ENCODE results near the gene ZP3.
A peak's percentile ranks its signal among the peaks of the same experiment; 100 is the strongest.
"Not testable (repeated sequence)": the region's sequence is repeated elsewhere in the genome, so short reads cannot be mapped to it uniquely, and the experiment has no call there.

ZP3 gene

GRCh38 chr7:76443846-76444245 is 19.1 kb downstream of the ZP3 start:
- DNase-seq: not testable (repeated sequence)

- DNase-seq: not testable (repeated sequence)
Observed at GRCh38 chr7:76445577-76446008, 20.8 kb downstream of the ZP3 start.

GRCh38 chr7:76457017-76457416 is 32.3 kb downstream of the ZP3 start:
- not testable (repeated sequence) for DNase-seq

GRCh38 chr7:76458504-76458903 is 33.8 kb downstream of the ZP3 start:
- DNase-seq: not testable (repeated sequence)

- DNase-seq: not testable (repeated sequence)
Observed at GRCh38 chr7:76460767-76461166, 36.0 kb downstream of the ZP3 start.

GRCh38 chr7:76461464-76462101 is 36.8 kb downstream of the ZP3 start, which contains the start of gene DTX2:
DTX2 (plus strand) TSS chr7:76461709; CDS start chr7:76480510, 18,801 bp downstream.
- peak; percentile 48 for DNase-seq

- DNase-seq: not testable (repeated sequence)
Observed at GRCh38 chr7:76462271-76462882, 37.6 kb downstream of the ZP3 start.

GRCh38 chr7:76464959-76465358 is 40.2 kb downstream of the ZP3 start:
- not testable (repeated sequence) for DNase-seq

- not testable (repeated sequence) for DNase-seq
Observed at GRCh38 chr7:76465950-76466349, 41.2 kb downstream of the ZP3 start.

GRCh38 chr7:76467743-76468404 is 43.1 kb downstream of the ZP3 start:
- not testable (repeated sequence) for DNase-seq

GRCh38 chr7:76471556-76472221 is 46.9 kb downstream of the ZP3 start:
- DNase-seq: not testable (repeated sequence)

GRCh38 chr7:76473097-76473496 is 48.3 kb downstream of the ZP3 start:
- DNase-seq: not testable (repeated sequence)

- DNase-seq: not testable (repeated sequence)
Observed at GRCh38 chr7:76476280-76476679, 51.5 kb downstream of the ZP3 start.

GRCh38 chr7:76476742-76477474 is 52.2 kb downstream of the ZP3 start:
- DNase-seq: not testable (repeated sequence)

GRCh38 chr7:76479628-76480027 is 54.9 kb downstream of the ZP3 start:
- DNase-seq: not testable (repeated sequence)

- DNase-seq: not testable (repeated sequence)
Observed at GRCh38 chr7:76480403-76481253, 55.9 kb downstream of the ZP3 start.

GRCh38 chr7:76482660-76483059 is 57.9 kb downstream of the ZP3 start:
- not testable (repeated sequence) for DNase-seq

GRCh38 chr7:76483081-76483480 is 58.3 kb downstream of the ZP3 start:
- not testable (repeated sequence) for DNase-seq

GRCh38 chr7:76484456-76484855 is 59.7 kb downstream of the ZP3 start:
- not testable (repeated sequence) for DNase-seq

GRCh38 chr7:76485822-76486610 is 61.3 kb downstream of the ZP3 start:
- not testable (repeated sequence) for DNase-seq

GRCh38 chr7:76486618-76487017 is 61.9 kb downstream of the ZP3 start:
- DNase-seq: peak; percentile 37

Measured in activated gamma-delta T cell treated with Interleukin-2 at 50 U/mL for 16 hours (primary cell).